Ishikawa (cell line): ENCODE results near the gene PHF1.

ENCODE experiments used
- CEBPB ChIP-seq: IDR thresholded peaks from 2 replicates; pipeline ENCODE4 v1.6.1; 2012
- CREB1 ChIP-seq: IDR thresholded peaks from 2 replicates; pipeline ENCODE4 v1.6.1; 2012; ENCODE audit warnings: low read depth
- EGR1 ChIP-seq: IDR thresholded peaks from 2 replicates; pipeline ENCODE4 v1.6.1; 2012
- EP300 ChIP-seq: IDR thresholded peaks from 2 replicates; pipeline ENCODE4 v1.6.1; 2012; ENCODE audit warnings: borderline replicate concordance
- FOXM1 ChIP-seq: IDR thresholded peaks from 2 replicates; pipeline ENCODE4 v1.6.1; 2012; ENCODE audit warnings: low read depth, borderline replicate concordance
- NFIC ChIP-seq: IDR thresholded peaks from 2 replicates; pipeline ENCODE4 v1.6.1; 2012
- RAD21 ChIP-seq: IDR thresholded peaks from 2 replicates; pipeline ENCODE4 v1.6.1; 2012; ENCODE audit warnings: low read depth
- TAF1 ChIP-seq: IDR thresholded peaks from 2 replicates; pipeline ENCODE4 v1.6.1; 2012; ENCODE audit warnings: low read depth, mild to moderate bottlenecking
- TCF12 ChIP-seq: IDR thresholded peaks from 2 replicates; pipeline ENCODE4 v1.6.1; 2012; ENCODE audit warnings: low read depth
- TEAD4 ChIP-seq: IDR thresholded peaks from 2 replicates; pipeline ENCODE4 v1.6.1; 2012
- YY1 ChIP-seq: IDR thresholded peaks from 2 replicates; pipeline ENCODE4 v1.6.1; 2012; ENCODE audit warnings: low read depth
- ZBTB7A ChIP-seq: IDR thresholded peaks from 2 replicates; pipeline ENCODE4 v1.6.1; 2012; ENCODE audit warnings: low read depth
- TF ChIP-seq, protein P1 (sequence below): IDR thresholded peaks from 2 replicates; pipeline ENCODE4 v1.6.1; 2012
- TF ChIP-seq, protein P2 (sequence below): IDR thresholded peaks from 2 replicates; pipeline ENCODE4 v1.6.1; 2012; ENCODE audit warnings: low read depth, mild to moderate bottlenecking
- TF ChIP-seq, protein P3 (sequence below): IDR thresholded peaks from 2 replicates; pipeline ENCODE4 v1.6.1; 2012

PHF1 gene

DNA sequence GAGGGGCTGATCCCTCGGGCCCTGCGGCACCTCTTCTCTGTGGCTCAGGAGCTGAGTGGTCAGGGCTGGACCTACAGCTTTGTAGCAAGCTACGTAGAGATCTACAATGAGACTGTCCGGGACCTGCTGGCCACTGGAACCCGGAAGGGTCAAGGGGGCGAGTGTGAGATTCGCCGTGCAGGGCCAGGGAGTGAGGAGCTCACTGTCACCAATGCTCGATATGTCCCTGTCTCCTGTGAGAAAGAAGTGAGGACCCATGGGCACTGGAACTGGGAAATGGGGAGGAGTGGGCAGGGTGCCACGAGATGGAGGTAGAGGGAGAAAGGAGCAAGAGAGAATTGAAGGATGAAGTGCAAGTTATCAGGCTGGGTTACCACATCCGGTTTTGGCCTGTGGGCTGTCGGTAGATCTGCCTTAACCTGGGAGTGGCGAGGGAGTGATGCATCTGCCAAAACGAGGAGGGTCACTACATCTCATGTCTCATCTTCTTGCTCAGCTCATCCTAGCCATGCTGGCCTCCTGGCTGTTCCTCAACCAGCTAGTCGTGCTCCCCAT, 5.4 kb upstream of the PHF1 start:
- no peak for TF ChIP-seq ZBTB7A
- TF ChIP-seq EP300, result no peak
- TF ChIP-seq, protein P1, sequence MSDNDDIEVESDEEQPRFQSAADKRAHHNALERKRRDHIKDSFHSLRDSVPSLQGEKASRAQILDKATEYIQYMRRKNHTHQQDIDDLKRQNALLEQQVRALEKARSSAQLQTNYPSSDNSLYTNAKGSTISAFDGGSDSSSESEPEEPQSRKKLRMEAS, result no peak
- TF ChIP-seq CREB1, result no peak
- no peak for TF ChIP-seq NFIC
- TF ChIP-seq CEBPB, result no peak
- TF ChIP-seq TCF12, result no peak
- TF ChIP-seq FOXM1, result no peak
- TF ChIP-seq, protein P2, sequence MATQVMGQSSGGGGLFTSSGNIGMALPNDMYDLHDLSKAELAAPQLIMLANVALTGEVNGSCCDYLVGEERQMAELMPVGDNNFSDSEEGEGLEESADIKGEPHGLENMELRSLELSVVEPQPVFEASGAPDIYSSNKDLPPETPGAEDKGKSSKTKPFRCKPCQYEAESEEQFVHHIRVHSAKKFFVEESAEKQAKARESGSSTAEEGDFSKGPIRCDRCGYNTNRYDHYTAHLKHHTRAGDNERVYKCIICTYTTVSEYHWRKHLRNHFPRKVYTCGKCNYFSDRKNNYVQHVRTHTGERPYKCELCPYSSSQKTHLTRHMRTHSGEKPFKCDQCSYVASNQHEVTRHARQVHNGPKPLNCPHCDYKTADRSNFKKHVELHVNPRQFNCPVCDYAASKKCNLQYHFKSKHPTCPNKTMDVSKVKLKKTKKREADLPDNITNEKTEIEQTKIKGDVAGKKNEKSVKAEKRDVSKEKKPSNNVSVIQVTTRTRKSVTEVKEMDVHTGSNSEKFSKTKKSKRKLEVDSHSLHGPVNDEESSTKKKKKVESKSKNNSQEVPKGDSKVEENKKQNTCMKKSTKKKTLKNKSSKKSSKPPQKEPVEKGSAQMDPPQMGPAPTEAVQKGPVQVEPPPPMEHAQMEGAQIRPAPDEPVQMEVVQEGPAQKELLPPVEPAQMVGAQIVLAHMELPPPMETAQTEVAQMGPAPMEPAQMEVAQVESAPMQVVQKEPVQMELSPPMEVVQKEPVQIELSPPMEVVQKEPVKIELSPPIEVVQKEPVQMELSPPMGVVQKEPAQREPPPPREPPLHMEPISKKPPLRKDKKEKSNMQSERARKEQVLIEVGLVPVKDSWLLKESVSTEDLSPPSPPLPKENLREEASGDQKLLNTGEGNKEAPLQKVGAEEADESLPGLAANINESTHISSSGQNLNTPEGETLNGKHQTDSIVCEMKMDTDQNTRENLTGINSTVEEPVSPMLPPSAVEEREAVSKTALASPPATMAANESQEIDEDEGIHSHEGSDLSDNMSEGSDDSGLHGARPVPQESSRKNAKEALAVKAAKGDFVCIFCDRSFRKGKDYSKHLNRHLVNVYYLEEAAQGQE, result no peak

DNA sequence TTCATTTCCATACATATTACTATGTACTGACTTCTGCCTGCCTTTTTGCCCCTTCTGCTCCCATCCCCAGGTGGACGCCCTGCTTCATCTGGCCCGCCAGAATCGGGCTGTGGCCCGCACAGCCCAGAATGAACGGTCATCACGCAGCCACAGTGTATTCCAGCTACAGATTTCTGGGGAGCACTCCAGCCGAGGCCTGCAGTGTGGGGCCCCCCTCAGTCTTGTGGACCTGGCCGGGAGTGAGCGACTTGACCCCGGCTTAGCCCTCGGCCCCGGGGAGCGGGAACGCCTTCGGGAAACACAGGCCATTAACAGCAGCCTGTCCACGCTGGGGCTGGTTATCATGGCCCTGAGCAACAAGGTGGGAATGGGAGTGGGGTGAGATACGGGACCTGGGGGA, 4.7 kb upstream of the PHF1 start:
- no peak for TF ChIP-seq YY1

DNA sequence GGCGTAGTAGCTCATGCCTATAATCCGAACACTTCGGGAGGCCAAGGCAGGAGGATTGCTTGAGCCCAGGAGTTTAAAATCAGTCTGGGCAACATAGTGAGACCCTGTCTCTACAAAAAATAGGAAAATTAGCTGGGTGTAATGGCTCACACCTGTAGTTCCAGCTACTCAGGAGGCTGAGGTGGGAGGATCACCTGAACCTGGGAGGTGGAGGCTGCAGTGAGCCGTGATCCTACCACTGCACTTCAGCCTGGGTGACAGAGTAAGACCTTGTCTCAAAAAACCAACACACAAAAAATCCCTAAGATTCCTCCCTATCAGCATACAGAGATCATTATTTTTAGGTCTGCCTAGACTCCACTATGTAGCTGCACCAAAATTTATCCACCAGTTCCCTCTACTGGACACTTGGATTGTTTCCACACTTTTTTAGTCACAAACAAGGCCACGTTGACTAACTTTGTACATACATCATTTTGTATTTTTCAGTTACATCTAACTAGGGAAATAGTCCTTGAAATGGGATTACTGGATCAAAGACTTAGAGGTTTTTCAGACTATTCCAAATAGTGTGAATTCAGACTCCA, 3.6 kb upstream of the PHF1 start:
- TF ChIP-seq, protein P2, result no peak
- peak; percentile 31; the same call in 1 of the 2 replicates for TF ChIP-seq RAD21
- TF ChIP-seq, protein P1, result no peak
- no peak for TF ChIP-seq TAF1
- TF ChIP-seq EGR1, result no peak

DNA sequence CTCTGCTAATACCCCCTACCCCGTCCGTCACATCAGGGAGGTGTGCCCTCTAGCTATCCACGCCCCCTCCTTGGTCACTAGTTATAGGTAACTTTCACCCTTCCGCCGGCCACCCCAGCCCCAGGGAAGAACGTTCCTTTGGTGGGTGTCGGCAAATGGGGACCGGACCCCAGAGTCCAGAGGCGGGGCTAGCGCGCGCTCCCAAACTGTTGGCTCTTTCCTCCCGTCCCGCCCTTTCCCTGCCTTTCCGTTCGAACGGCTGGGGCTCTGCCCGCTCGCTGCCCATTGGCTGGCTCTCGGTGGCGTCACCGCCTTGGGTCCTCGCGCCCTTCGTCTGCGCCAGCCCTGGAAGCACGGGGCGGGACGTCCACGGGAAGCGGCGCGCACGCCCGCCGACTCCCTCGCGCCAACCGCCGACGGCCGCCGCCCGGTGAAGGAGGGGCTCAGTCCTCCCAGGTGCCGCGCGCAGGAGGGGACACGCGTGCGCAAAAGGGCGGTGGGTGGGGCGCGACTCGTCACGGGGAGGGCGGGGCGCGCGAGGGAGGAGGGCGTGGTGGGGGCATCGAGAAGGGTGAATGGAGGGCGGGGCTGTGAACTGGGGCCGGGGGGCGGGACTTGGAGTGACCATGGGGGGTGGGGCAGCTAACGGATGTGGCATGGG, 634 bp upstream of the PHF1 start:
- peak; percentile 32; the same call in 1 of the 2 replicates for TF ChIP-seq NFIC
- TF ChIP-seq, protein P1, result peak; percentile 96
- no peak for TF ChIP-seq RAD21
- peak; percentile 7; the same call in 1 of the 2 replicates for TF ChIP-seq TAF1
- 0 out of 2 replicates have a peak, but pooled peaks have one; percentile 13 for TF ChIP-seq YY1
- peak; percentile 74; the same call in 1 of the 2 replicates for TF ChIP-seq TCF12
- TF ChIP-seq, protein P3, sequence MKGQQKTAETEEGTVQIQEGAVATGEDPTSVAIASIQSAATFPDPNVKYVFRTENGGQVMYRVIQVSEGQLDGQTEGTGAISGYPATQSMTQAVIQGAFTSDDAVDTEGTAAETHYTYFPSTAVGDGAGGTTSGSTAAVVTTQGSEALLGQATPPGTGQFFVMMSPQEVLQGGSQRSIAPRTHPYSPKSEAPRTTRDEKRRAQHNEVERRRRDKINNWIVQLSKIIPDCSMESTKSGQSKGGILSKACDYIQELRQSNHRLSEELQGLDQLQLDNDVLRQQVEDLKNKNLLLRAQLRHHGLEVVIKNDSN, result peak; percentile 57
- TF ChIP-seq, protein P2, result no peak
- 0 out of 2 replicates have a peak, but pooled peaks have one; percentile 37 for TF ChIP-seq ZBTB7A
- peak; percentile 65 for TF ChIP-seq CREB1
- no peak; the same call in 1 of the 2 replicates for TF ChIP-seq EP300

DNA sequence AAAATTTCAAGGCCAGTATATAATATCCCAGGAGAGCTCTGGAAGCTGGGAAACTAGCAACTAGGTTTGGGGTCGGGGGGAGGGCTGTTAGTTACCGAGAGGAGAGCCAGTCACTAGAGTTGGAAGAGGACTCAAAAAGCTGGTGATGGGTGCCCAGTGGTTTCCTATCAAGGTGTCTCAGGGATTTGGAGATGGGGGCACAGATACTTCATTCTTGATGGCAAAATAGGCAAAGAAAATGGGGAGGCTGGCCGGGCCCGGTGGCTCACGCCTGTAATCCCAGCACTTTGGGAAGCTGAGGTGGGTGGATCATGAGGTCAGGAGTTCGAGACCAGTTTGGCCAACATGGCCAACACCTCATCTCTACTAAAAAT, 805 bp downstream of the PHF1 start:
- TF ChIP-seq, protein P2, result no peak
- TF ChIP-seq EP300 (no peak), YY1 (no peak), CEBPB (no peak), ZBTB7A (no peak), EGR1 (no peak), TCF12 (no peak), NFIC (no peak), RAD21 (no peak), CREB1 (no peak), TEAD4 (no peak), FOXM1 (no peak), TAF1 (no peak)
- TF ChIP-seq, protein P1, result no peak
- TF ChIP-seq, protein P3, result no peak
